GM18870 (cell line): ENCODE measurements around the gene AFMID.
A peak's percentile ranks its signal among the peaks of the same experiment; 100 is the strongest.
"Not testable (repeated sequence)": the region's sequence is repeated elsewhere in the genome, so short reads cannot be mapped to it uniquely, and the experiment has no call there.

Source experiments
- ATAC-seq: cut with Tn5 transposase; IDR thresholded peaks from one replicate; pipeline ENCODE4 v1.9.1; 2021; ENCODE audit warnings: moderate library complexity; ENCODE audit not compliant: unreplicated experiment

Gene AFMID, protein sequence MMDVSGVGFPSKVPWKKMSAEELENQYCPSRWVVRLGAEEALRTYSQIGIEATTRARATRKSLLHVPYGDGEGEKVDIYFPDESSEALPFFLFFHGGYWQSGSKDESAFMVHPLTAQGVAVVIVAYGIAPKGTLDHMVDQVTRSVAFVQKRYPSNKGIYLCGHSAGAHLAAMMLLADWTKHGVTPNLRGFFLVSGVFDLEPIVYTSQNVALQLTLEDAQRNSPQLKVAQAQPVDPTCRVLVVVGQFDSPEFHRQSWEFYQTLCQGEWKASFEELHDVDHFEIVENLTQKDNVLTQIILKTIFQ

DNA sequence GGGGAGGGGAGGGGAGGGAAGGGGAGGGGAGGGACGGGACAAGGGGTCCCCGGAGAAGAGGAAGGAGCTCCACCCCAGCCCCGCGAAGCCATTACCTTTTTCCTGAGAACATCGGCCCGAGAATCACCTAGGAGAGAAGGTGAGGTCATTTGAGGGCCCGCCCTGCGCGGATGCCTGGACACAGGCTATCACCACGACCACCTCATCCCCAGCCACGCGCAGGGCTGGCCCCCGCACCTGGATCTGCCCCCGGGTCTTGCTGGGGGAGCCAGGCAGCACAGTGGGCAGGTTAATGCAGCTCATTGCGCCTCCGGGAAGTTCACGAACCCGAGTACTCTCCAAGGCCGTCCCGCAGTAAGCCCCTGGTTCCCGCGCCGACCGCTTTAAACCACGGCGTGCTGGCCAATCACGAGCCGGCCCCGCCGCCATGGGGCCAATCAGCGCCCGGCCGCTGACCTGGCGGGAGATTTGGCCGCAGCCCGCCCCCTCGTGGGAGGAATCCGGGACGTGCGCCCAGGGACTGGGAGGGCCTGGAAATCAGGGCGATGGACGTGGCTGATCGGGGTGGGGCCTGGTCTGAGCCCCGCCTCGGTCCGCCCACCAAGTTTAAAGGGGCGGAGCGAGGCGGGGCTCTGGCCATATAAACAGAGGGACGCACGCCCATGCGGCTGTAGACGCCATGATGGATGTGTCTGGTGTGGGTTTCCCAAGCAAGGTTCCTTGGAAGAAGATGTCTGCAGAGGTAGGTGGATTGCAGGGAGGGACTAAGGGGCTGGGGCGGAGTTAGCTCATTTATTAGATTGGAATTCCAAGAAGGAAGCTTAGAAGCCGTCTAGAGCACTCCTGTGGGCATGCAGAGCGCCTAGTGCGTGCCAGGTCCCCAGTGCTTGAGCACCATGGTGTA, at the start of gene AFMID, which contains the start of gene TK1:
Gene AFMID, plus strand, starts transcription at position 671 of the 904 bp plus-strand sequence. Its CDS starts 9 bp downstream, at position 680.
Gene TK1, minus strand, starts transcription at position 361 of the 904 bp plus-strand sequence. Its CDS starts 58 bp downstream, at position 303.
- peak; percentile 61 for ATAC-seq

DNA sequence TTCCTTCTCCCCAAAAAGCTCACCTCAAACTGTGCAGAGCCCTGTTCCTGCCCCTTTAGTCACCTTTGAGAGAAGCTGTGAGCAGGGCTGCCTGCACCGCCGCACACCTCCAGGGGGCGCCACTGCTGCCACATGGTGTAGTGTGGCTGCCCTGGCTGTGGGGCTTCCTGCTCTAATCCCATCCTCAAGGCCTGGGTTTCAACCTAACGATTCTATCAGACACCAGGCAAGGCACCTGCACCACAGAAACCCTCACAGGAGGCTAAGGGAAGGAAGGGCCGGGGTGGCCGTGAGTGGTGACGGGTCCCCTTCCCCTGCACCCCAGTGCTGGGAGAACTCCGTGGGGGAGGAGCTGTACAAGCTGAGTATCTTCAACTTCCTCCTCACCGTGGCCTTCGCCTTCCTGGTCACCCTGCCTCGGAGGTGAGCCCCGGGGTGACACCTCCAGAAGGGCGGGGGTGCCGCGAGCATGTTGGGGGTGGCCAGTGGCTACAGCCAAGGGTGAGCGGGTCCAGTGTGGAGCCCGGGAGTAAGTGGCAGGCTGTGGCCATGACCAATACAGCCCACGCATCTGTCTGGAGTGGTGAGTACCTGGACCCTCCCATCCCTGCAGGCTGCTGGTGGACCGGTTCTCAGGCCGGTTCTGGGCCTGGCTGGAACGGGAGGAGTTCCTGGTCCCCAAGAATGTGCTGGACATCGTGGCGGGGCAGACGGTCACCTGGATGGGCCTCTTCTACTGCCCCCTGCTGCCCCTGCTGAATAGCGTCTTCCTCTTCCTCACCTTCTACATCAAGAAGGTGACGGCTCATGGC, 49.6 kb upstream of the AFMID start:
- no peak for ATAC-seq

DNA sequence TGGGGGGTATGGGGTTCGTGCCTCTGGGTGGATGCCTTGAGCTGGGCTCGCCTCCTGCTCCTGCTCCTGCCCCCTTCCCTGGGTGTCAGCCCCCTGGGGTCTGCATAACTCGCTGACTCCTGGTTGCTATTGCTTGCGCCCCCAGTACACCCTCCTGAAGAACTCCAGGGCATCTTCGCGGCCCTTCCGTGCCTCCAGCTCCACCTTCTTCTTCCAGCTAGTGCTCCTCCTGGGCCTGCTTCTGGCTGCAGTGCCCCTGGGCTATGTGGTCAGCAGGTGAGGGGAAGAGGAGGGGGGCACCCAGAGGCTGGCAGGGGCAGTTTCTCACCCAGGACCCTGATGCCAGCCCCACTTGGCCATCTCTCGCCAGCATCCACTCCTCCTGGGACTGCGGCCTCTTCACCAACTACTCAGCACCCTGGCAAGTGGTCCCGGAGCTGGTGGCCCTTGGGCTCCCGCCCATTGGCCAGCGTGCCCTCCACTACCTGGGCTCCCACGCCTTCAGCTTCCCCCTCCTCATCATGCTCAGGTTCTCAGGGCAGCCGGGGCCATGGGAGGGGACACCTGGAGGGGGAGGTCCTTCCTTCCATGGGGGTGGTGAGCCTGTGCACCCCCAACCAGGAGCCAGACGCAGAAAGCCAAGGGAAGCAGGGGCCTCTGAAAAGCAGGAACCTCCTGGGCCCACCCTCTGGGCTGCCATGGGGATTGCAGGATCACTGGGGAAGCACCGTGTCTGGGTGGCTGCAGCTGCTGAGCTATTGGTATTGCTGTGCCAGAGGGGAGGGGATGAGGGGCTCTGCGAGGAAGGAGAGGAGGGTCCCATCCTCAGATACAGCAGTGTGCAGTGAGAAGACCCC, 48.7 kb upstream of the AFMID start:
- ATAC-seq = no peak

DNA sequence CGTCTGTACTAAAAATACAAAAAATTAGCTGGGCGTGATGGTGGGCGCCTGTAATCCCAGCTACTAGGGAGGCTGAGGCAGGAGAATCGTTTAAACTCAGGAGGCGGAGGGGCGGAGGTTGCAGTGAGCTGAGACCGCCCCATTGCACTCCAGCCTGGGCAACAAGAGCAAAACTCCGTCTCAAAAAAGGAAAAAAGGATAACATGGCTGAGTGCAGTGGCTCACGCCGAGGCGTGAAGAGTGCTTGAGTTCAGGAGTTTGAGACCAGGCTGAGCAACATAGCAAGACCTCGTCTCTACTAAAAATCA, 47.3 kb upstream of the AFMID start:
- ATAC-seq = not testable (repeated sequence)

DNA sequence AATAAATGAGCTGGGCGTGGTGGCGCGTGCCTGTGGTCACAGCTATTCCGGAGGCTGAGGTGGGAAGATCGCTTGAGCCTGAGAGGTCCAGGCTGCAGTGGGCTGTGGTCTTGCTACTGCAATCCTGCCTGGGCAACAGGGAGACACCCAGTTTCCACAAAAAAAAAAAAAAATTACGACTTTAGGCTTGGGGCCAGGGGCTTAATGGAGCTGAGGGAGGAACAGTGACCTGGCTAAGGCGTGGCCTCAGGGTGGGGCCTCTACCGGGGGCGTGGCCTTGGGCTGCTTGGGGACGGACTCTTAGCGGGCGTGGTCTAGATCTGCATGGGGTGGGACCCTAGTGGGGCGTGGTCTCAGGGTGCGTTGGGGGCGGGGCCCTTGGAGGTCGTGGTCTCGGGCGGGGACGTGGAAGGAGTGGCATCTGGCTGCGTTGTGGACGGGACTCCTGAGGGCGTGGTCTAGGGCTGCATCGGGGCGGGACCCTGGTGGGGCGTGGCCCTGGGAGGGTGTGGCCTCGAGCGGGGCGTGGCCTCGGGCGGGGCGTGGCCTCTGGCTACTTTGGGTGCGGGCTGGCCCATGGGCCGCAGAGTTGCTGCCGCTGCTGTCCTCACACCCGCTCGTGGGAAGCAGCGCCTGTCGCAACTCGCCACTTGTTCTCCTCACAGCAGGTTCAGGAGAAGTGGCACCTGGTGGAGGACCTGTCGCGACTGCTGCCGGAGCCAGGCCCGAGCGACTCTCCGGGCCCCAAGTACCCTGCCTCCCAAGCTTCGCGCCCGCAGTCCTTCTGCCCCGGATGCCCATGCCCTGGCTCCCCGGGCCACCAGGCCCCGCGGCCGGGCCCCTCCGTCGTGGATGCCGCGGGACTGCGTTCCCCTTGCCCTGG, 46.8 kb upstream of the AFMID start:
- ATAC-seq = peak; percentile 58

DNA sequence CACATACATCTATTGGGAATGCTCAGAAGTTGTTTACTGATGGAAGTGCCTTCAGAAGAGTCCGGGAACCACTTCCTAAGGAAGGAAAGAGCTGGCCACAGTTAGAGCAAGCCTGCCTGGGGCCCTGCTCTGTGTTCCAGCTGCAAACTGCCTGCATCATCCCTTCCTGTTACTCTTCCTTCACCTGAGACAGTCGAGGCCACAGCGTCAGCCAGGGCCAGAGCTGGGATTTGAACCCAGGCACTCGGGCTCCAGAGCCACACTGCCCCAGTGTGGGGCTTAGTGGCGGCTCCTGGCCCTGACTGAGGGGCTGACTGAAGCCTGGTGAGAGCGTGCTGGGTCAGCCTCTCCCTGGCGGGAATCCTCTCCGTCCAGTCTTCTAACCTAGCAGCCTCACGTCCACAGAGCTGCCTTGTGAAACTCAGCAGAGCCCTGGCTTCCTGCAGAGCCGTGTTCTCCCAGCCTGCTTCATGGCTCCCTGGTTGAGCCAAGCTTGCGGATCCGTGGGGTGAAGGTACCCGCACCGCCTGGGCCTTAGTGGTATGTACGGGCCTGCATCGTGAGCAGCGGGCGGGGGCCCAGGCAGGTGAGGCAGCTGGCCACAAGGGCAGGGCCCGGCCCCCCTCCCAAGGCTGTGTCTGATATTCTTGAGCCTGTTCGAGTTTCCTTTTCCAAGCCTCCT, 45.6 kb upstream of the AFMID start:
- no peak for ATAC-seq

DNA sequence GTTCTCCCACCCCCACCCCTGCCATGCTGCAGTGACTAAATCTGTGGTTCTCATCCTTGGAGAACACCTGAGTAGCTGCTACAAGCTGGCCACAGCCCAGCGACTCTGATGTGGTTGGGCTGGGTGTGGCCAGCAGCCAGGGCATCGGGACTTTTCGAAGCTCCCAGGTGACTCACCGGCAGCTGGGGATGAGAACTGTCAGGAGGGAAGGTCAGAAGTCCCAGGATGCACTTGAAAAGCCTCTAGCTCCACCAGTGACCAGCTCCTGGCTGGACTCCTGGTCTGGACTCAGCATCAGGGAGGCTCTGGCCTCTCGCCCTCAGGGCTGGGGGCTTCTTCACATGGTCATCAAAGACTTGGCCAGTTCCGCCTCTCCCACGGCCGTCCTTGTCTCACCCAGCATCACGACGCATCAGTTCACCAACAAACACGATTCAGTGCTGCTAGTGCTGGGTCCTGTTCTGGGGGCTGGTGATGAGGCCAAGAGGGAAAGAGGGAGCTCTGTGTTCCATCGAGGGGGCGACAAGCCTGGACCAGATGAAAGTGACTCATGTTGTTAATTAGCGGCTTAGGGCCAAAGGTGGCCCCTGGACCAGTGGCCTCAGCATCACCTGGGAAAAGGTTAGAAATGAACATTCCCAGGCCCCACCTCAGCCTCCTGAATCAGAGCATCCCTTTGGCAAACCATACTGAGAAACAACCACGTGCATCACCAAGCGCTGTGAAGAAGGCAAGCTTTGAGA, 44.9 kb upstream of the AFMID start:
- ATAC-seq = no peak

DNA sequence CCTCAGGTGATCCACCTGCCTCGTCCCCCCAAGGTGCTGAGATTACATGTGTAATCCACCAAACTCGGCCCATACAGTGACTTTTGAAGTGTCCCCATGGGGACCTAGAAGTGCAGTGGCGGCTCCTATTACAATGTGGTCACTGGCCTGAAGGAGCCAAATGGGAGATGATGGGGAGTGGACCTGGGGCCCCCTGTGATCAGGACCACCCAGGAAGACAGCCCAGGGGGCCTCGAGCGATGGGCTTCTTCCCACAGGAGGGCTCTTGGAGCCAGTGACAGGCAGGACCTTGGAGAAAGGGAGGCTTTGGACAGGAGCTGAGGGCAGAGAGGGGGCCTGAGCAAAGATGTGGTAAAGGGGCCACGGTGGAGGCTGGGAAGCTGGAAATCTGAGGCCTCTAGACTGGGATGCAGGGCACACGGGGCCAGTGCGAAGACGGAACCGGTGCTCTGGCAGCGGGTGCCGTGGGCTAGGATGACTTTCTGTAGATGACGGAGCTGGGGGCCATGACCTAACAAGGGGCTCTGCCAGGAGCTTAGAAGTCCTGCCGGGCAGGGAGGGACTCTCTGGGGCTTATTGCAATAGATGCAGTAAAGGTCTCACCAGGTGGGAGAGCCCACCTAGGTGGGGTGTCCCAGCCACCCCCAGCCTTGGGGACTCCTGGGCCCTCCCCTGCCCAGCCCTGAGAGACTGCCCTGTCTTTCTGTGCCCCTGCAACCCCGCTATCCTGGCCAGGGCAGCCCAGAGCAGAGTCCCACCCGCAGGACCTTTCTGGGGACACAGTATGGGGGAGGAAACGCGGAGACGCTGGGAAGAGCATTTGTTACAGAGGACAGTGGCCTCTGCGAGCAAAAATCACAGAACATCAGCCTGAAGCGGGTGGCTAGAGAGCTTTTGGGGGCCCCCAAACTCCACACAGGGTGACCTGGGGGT, 43.7 kb upstream of the AFMID start:
- ATAC-seq = no peak

DNA sequence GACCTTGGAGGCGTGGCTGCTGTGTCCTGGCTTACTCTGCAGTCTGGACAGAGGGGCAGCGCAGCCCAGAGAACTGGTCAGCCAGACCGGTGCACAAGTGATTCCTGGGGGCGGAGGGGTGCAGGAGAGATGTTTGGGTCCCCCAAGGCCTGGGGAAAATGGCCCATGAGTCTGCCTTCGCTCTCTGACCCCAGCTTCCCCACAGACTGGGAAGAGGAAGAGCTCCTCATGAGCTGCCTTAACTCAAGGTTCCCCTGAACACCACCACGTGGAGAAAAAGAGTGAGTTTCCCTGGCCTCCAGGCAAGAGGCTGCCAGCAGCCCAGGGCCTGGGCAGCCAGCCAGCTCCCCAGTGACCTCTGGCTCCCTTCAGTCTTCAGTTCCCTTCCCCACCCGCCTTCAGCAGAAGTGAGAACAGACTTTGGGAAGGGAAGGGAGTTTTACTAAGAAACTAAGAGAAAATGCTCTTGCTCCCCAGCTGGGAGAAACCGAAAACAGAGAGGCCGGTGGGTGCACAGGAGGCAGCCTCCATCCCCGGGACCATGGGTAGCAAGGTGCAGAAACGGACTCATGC, 42.9 kb upstream of the AFMID start:
- no peak for ATAC-seq

DNA sequence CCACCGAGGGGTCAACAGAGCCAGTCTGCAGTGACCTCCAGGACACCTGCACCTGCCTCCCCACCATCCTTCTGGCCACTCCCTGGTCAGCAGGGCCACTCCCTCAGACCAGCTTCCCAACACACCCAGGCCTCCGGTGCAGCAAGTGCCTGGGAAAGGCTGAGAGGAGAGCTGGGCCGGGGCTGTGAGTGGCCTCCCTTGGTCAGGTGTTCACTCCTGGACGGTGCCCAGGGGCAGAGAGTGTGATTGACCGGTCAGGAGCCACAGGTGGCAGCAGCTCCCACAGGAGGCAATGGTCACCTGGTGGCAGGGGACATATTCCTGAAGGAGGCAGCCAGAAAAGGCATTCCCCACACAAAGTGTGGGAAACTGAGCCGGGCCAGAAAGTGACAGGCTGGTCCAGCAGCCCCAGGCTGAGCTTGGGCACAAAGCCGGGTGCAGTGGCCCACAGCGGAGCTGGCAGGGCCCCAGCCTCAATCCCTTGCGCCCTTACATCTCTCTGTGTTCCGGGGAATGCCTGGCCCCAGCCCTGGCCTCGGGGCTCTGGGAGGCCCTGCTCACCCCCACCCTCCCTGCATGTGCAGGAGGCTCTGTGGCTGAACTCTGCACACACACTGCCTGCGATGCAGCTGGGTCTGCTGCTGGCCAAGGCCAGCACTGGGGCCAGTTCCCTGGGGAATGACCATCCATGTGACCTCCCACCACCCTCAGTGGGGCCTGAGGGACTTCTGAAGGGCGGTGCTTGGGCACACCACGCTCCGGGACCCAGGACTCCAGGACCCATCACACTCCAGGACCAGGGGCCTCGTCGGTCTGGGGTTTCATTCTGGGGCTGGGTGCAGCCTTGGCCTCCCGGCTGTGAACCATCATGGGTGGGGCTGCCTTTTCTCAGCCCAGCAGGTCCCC, 42.2 kb upstream of the AFMID start:
- no peak for ATAC-seq

DNA sequence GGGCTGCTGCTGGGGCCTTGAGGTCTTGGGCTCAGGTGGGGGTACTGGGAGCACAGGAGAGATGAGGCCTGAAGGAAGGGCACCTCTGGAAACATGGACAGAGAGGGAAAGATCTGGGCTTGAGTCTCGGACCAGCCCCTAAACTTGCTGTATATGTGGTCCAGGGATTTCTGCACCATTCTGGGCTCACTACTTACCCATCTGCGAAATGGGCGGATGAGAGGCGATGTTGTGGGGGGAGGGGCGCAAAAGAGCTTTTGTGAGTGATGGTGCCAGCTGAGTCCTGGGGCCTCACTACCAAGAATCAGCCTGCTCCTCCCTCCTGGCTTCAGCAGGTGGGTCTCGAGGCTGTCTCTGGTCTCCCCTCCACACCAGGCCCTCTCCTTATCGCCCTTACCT, 40.7 kb upstream of the AFMID start:
- ATAC-seq = no peak

DNA sequence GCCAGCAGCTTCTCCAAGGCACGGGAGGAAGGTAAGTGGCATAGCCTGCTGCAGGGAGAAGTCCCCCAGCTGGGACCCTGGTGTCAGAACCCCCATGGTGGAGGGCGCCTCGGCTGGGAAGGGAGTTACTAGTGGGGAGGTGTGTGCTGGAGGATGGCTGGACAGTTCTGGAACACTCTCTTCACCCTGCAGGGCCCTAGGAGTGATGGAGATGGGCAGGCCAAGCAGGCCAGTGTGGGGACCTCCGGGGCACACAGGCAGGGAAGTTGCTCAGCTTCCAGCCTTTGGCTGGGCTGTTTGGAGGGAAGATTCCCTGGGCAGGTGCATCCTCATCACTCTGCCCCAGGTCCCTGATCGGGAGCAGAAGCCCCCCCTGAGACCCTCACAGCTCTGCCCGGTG, 40.3 kb upstream of the AFMID start:
- no peak for ATAC-seq

DNA sequence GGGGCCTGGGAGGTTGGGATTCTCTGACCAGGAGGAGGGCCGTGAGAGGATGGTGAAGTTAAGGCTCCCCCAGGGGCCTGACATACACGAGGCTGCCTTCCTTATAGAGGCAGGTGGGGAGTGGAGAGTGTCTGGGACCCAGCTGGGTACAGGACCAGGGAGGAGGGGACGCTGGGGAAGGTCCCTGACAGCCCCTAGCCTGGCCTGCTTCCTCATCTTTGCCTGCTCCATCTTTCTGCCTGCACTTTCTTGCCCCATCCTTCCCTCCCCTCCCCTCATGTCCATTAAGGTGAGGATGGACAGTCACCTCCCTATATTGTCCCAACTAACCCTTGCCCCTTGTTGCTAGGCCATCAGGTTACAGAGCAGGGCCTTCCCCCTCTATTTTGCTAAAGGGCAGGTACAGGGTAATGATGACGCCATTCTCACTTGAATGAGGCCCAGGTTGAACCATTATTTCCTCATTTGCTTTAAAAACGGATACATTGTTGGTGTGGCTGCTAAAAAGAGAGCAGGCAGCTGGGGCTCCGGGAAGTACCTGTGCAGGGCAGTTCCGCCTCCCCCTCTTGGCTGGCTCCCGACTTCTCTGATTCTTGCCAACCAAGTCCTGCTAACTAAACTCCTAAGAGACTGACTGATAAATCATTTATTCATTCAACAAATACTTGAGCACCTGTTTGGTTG, 39.7 kb upstream of the AFMID start:
- ATAC-seq = no peak

DNA sequence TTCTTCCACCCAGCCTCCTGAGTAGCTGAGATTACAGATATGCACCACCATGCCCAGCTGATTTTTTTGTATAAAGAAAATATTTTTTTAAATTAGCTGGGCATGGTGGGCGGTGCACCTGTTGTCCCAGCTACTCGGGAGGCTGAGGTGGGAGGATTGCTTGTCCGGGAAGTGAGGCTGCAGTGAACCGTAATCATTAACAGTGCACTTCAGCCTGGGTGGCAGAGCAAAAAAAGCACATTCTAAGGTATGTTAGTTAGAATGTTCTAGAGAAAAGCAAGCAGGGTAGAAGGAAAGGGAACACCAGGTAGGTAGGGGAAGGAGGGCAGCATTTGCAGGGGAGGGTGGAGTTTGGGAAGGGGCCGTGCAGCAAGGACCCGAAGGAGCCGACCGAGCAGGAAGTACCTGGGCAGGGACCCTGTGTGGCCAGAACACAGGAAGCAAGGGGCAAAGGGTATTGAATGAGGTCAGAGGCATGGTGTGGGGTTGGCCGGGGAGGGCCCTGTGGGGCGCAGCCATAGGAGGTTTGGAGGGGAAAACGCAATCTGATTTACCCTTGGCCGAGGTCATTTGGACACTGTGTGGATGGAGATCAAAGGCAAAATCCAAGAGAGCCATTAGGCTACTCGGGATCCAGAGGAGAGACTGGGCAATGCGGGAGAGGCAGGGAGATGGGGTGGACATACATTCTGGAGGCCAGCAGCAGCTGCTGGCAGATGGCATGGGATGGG, 38.7 kb upstream of the AFMID start:
- ATAC-seq = no peak
